Neural progenitor cell (in vitro differentiated cells): ENCODE measurements around the gene LYRM4. TPM values are rescaled to one million over a fixed set of nuclear protein-coding genes. Genes with fewer than 3 reads are reported as not detected.

Experiments
- DNase-seq: peaks from one replicate; pipeline ENCODE4 v3.0.0-alpha.2; 2016; ENCODE audit warnings: low spot score
- H2AFZ ChIP-seq: fragments of 200-600 bp; sonication (generic); replicated peaks from 2 replicates; pipeline ENCODE4 v1.6.1; 2016; ENCODE audit warnings: antibody characterized with exemption
- H3F3A ChIP-seq: fragments of 200-600 bp; sonication (generic); 2 replicates; pipeline ENCODE4 v1.6.1; 2016; ENCODE audit warnings: antibody characterized with exemption, low read depth
- H3K27ac ChIP-seq: fragments of 200-600 bp; sonication (generic); 2 replicates; pipeline ENCODE4 v1.5.1; 2016; ENCODE audit warnings: mild to moderate bottlenecking
- H3K27me3 ChIP-seq: fragments of 200-600 bp; sonication (generic); 2 replicates; pipeline ENCODE4 v1.6.1; 2016; ENCODE audit warnings: mild to moderate bottlenecking, moderate library complexity
- H3K36me3 ChIP-seq: fragments of 200-600 bp; sonication (generic); 2 replicates; pipeline ENCODE4 v1.5.1; 2016
- H3K4me1 ChIP-seq: fragments of 200-600 bp; sonication (generic); 2 replicates; pipeline ENCODE4 v1.6.1; 2016; ENCODE audit warnings: mixed run types
- H3K4me2 ChIP-seq: fragments of 200-600 bp; sonication (generic); 2 replicates; pipeline ENCODE4 v1.6.1; 2016
- H3K4me3 ChIP-seq: fragments of 200-600 bp; sonication (generic); 2 replicates; pipeline ENCODE4 v1.5.1; 2016
- H3K79me2 ChIP-seq: fragments of 200-600 bp; sonication (generic); 2 replicates; pipeline ENCODE4 v1.6.1; 2016; ENCODE audit warnings: low read depth
- H3K9ac ChIP-seq: fragments of 200-600 bp; sonication (generic); 2 replicates; pipeline ENCODE4 v1.6.1; 2016
- H3K9me3 ChIP-seq: fragments of 200-600 bp; sonication (generic); 2 replicates; pipeline ENCODE4 v1.5.1; 2016; ENCODE audit warnings: low read depth
- H4K20me1 ChIP-seq: fragments of 200-600 bp; sonication (generic); 2 replicates; pipeline ENCODE4 v1.6.1; 2016; ENCODE audit warnings: low read depth
- H3K27ac Mint-ChIP-seq: 3 replicates; pipeline ENCODE4 v1.8.0; 2021; ENCODE audit warnings: mixed read lengths
- H3K27me3 Mint-ChIP-seq: 2 replicates; pipeline ENCODE4 v1.8.0; 2022; ENCODE audit warnings: low read depth, mild to moderate bottlenecking, inconsistent platforms, moderate library complexity, mixed read lengths; ENCODE audit not compliant: insufficient read depth
- H3K36me3 Mint-ChIP-seq: 3 replicates; pipeline ENCODE4 v1.8.0; 2021; ENCODE audit warnings: mixed read lengths
- H3K4me1 Mint-ChIP-seq: 3 replicates; pipeline ENCODE4 v1.8.0; 2021; ENCODE audit warnings: mixed read lengths
- H3K4me3 Mint-ChIP-seq: 3 replicates; pipeline ENCODE4 v1.8.0; 2021; ENCODE audit warnings: mild to moderate bottlenecking, moderate library complexity, mixed read lengths
- H3K9me3 Mint-ChIP-seq: 3 replicates; pipeline ENCODE4 v1.8.0; 2020; ENCODE audit warnings: mixed read lengths
- CTCF ChIP-seq: fragments of 200-600 bp; sonication (generic); IDR thresholded peaks from 2 replicates; pipeline ENCODE4 v1.5.1; 2017; ENCODE audit warnings: antibody characterized with exemption, mild to moderate bottlenecking
- EZH2 ChIP-seq: fragments of 200-600 bp; sonication (generic); IDR thresholded peaks from 2 replicates; pipeline ENCODE4 v1.6.1; 2017; ENCODE audit warnings: antibody characterized with exemption, mild to moderate bottlenecking, moderate library complexity
- EZH2phosphoT487 ChIP-seq: fragments of 200-600 bp; sonication (generic); IDR thresholded peaks from 2 replicates; pipeline ENCODE4 v1.6.1; 2017; ENCODE audit warnings: antibody characterized with exemption
- total RNA-seq: library from RNA; depleted of rRNA; stranded (reverse); fragments of >200 nt; gene quantifications from 2 replicates; pipeline ENCODE4 v1.2.3, GENCODE V29; 2015; ENCODE audit warnings: low replicate concordance

Gene LYRM4
- total RNA-seq, 1 donor from 2014 or later, result 23.9 TPM

GRCh38 chr6:5111626-5112025 lies 149.1 kb downstream of the LYRM4 start:
- Histone ChIP-seq H4K20me1 (no peaks in the 10 kb centered on the region), H3K79me2 (no peaks in the 10 kb centered on the region), H3K9ac (no peak overlapping the region), H3F3A (no peaks in the 10 kb centered on the region), H3K27me3 (no peaks in the 10 kb centered on the region), H3K9me3 (no peaks in the 10 kb centered on the region), H3K4me2 (no peak overlapping the region), H2AFZ (no peak overlapping the region), H3K36me3 (no peaks in the 10 kb centered on the region), H3K4me1 (peaks cover 4% of the 10 kb centered on the region), H3K4me3 (no peak overlapping the region), H3K27ac (no peak overlapping the region)
- peaks cover 10% of the 10 kb centered on the region for H3K4me1 Mint-ChIP-seq
- H3K36me3 Mint-ChIP-seq, result peaks cover 16% of the 10 kb centered on the region
- DNase-seq, result no peak
- H3K4me3 Mint-ChIP-seq, result no peak overlapping the region
- H3K9me3 Mint-ChIP-seq, result no peaks in the 10 kb centered on the region
- H3K27ac Mint-ChIP-seq, result no peak overlapping the region
- H3K27me3 Mint-ChIP-seq, result peaks cover 4% of the 10 kb centered on the region
- TF ChIP-seq CTCF (no peak), EZH2phosphoT487 (no peak), EZH2 (no peak)

- H4K20me1 ChIP-seq, result no peaks in the 10 kb centered on the region
- no peaks in the 10 kb centered on the region for H3F3A ChIP-seq
- H3K4me2 ChIP-seq, result no peak overlapping the region
- H3K4me1 ChIP-seq, result peaks cover 4% of the 10 kb centered on the region
- no peak overlapping the region for H3K27ac ChIP-seq
- no peak overlapping the region for H3K4me3 ChIP-seq
- TF ChIP-seq EZH2 (no peak), CTCF (no peak), EZH2phosphoT487 (no peak)
- H3K27me3 ChIP-seq, result no peaks in the 10 kb centered on the region
- Mint-ChIP-seq H3K27me3 (peaks cover 4% of the 10 kb centered on the region), H3K9me3 (no peaks in the 10 kb centered on the region), H3K4me3 (no peak overlapping the region), H3K27ac (no peak overlapping the region), H3K4me1 (peaks cover 11% of the 10 kb centered on the region), H3K36me3 (peaks cover 16% of the 10 kb centered on the region)
- H3K9ac ChIP-seq, result no peak overlapping the region
- H3K9me3 ChIP-seq, result no peaks in the 10 kb centered on the region
- no peaks in the 10 kb centered on the region for H3K79me2 ChIP-seq
- H3K36me3 ChIP-seq, result no peaks in the 10 kb centered on the region
- H2AFZ ChIP-seq, result no peak overlapping the region
- no peak for DNase-seq
Measured at GRCh38 chr6:5110246-5110645, 150.5 kb downstream of the LYRM4 start.

- H3K27me3 Mint-ChIP-seq, result peaks cover 4% of the 10 kb centered on the region
- H3K9me3 Mint-ChIP-seq, result no peaks in the 10 kb centered on the region
- H3K79me2 ChIP-seq, result no peaks in the 10 kb centered on the region
- no peak overlapping the region for H3K4me2 ChIP-seq
- no peak overlapping the region for H3K27ac Mint-ChIP-seq
- H3K27me3 ChIP-seq, result no peaks in the 10 kb centered on the region
- no peak for TF ChIP-seq EZH2
- H2AFZ ChIP-seq, result no peak overlapping the region
- no peaks in the 10 kb centered on the region for H4K20me1 ChIP-seq
- H3K4me1 ChIP-seq, result peaks cover 4% of the 10 kb centered on the region
- H3K36me3 ChIP-seq, result no peaks in the 10 kb centered on the region
- H3F3A ChIP-seq, result no peaks in the 10 kb centered on the region
- H3K4me1 Mint-ChIP-seq, result peaks cover 11% of the 10 kb centered on the region
- H3K9ac ChIP-seq, result no peak overlapping the region
- no peak overlapping the region for H3K4me3 Mint-ChIP-seq
- H3K9me3 ChIP-seq, result no peaks in the 10 kb centered on the region
- H3K4me3 ChIP-seq, result no peak overlapping the region
- peaks cover 16% of the 10 kb centered on the region for H3K36me3 Mint-ChIP-seq
- no peak overlapping the region for H3K27ac ChIP-seq
- DNase-seq, result no peak
Measured at GRCh38 chr6:5109436-5109835, 151.3 kb downstream of the LYRM4 start.

GRCh38 chr6:5108536-5109150 lies 152.1 kb downstream of the LYRM4 start:
- no peak overlapping the region for H3K4me2 ChIP-seq
- no peaks in the 10 kb centered on the region for H3K79me2 ChIP-seq
- peaks cover 3% of the 10 kb centered on the region for H3K27me3 Mint-ChIP-seq
- no peaks in the 10 kb centered on the region for H3K36me3 ChIP-seq
- no peak overlapping the region for H3K4me3 Mint-ChIP-seq
- H3K36me3 Mint-ChIP-seq, result peaks cover 18% of the 10 kb centered on the region
- H3K4me3 ChIP-seq, result no peak overlapping the region
- H3K9me3 Mint-ChIP-seq, result no peaks in the 10 kb centered on the region
- H2AFZ ChIP-seq, result no peak overlapping the region
- H3K9ac ChIP-seq, result no peak overlapping the region
- TF ChIP-seq EZH2phosphoT487, result no peak
- no peak for TF ChIP-seq CTCF
- TF ChIP-seq EZH2, result no peak
- peaks cover 11% of the 10 kb centered on the region for H3K4me1 Mint-ChIP-seq
- no peak overlapping the region for H3K27ac ChIP-seq
- DNase-seq, result no peak
- no peaks in the 10 kb centered on the region for H4K20me1 ChIP-seq
- no peaks in the 10 kb centered on the region for H3K9me3 ChIP-seq
- peaks cover 4% of the 10 kb centered on the region for H3K4me1 ChIP-seq
- H3F3A ChIP-seq, result no peaks in the 10 kb centered on the region
- no peak overlapping the region for H3K27ac Mint-ChIP-seq
- H3K27me3 ChIP-seq, result no peaks in the 10 kb centered on the region
